H1 (cell line): ENCODE data around the gene PLEKHA5. TPM values are rescaled to one million over a fixed set of nuclear protein-coding genes. Genes with fewer than 3 reads are reported as not detected.

Experiments
- BACH1 ChIP-seq: IDR thresholded peaks from 2 replicates; pipeline ENCODE4 v1.6.1; 2012; ENCODE audit warnings: low read length, improper control_type of control experiment
- EP300 ChIP-seq, 2 experiments: IDR thresholded peaks; 1 replicate in 1 of 2; 2 replicates in 1 of 2; pipeline ENCODE4 v1.6.1; 2011 to 2012; ENCODE audit warnings: low read depth in 2 of 2, low read length in 2 of 2, mild to moderate bottlenecking in 2 of 2, borderline replicate concordance in 1 of 2, inconsistent platforms in 1 of 2, moderate library complexity in 1 of 2
- NANOG ChIP-seq: IDR thresholded peaks from 2 replicates; pipeline ENCODE4 v1.6.1; 2011; ENCODE audit warnings: low read length, low read depth, mild to moderate bottlenecking, inconsistent platforms; ENCODE audit not compliant: insufficient read depth, poor library complexity, severe bottlenecking
- POU5F1 ChIP-seq: IDR thresholded peaks from 2 replicates; pipeline ENCODE4 v1.6.1; 2011; ENCODE audit warnings: low read depth, mild to moderate bottlenecking, low read length, moderate library complexity
- SIN3A ChIP-seq, 2 experiments: IDR thresholded peaks in 1 of 2; conservative IDR thresholded peaks in 1 of 2; 2 replicates each; pipeline ENCODE4 v1.6.1; 2011 to 2012; ENCODE audit warnings: low read length in 2 of 2, improper control_type of control experiment in 1 of 2, low read depth in 1 of 2, mild to moderate bottlenecking in 1 of 2
- YY1 ChIP-seq: IDR thresholded peaks from 2 replicates; pipeline ENCODE4 v1.6.1; 2011; ENCODE audit warnings: low read depth, mild to moderate bottlenecking, low read length
- polyA plus RNA-seq, 7 experiments: library from polyadenylated mRNA; depleted of rRNA in 3 of 7; stranded (reverse) in 5 of 7; unstranded in 2 of 7; fragments of >200 nt in 5 of 7; fragments of 200-250 nt in 2 of 7; gene quantifications; 1 replicate in 5 of 7; 2 replicates in 1 of 7; 4 replicates in 1 of 7; pipeline versions ENCODE4 v1.2.1 to v1.2.3, GENCODE V29; 2011 to 2013; ENCODE audit warnings: missing spikeins in 2 of 7, mixed read lengths in 2 of 7
- total RNA-seq: library from RNA; stranded (reverse); fragmentation: NEBNext Ultra II Directional; extraction: Animal tissue kit (Norgen Biotek cat#: 25700); gene quantifications from 2 replicates; pipeline ENCODE4 v1.2.1, GENCODE V29; 2021

PLEKHA5 gene
- total and polyA plus RNA-seq, 2 of the 8 experiments (the other 6 are each of a cell fraction or from before 2014, with no cell fraction given), result 17.2 to 66.1 TPM

DNA sequence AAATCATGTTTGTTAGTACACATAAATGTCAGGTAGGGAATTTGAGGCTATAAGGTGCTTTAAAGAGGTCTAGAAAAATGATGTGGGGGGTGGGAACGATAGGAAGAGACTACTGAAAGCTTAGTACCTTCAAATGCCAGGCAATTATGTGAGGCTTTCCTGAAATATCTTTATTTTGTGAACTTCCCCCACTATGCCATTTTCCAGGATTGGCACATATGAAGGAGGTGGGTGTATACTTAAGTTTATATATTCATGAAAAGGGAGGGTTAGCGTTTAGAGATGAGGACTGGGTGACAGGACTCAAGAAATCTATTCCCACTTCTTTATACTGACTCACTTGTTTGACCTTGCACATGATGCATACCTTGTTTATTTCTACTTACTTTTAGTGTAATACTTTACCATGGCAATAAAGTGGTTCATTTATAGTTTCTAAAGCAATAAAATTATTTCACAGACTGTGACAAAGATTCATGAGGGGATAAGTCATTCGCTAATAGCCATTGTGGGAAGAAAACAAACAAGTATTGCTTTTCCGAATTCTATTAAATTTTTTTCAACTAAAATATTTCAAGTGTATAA, 77.1 kb downstream of the PLEKHA5 start (continued):
- TF ChIP-seq EP300 (IDR thresholded peaks at IDR 0.05; ENCODE audit: borderline replicate concordance in 1 of 2, low read depth in 2 of 2, low read length in 2 of 2) (no peak), SIN3A (conservative IDR thresholded peaks at IDR 0.05 in 1 of 2, IDR thresholded peaks at IDR 0.05 in 1 of 2; ENCODE audit: low read depth in 1 of 2, low read length in 2 of 2) (no peak), POU5F1 (no peak), YY1 (no peak), NANOG (no peak), BACH1 (no peak)
